ENCODE measurements around the gene SLC25A51.

DNA sequence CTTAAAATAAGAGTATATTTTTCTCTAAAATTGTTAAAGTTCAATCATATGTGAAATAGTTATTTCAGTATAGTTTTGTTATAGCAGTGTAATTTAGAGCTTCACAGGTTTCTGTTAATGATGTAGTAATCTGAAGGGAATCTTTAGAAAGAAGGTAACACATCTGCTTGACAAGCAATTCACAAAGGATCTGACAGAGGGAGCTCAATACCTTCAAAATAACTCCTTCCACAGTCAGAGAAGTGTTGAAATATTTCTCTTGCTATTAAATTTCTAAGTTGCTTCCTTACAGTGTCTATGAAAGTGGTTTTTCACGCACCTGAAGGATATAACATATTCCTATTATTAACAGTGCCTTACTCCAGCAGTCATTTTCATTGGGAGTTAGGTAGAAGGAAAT, 44.9 kb downstream of the SLC25A51 start:
- TF ChIP-seq, protein P1, sequence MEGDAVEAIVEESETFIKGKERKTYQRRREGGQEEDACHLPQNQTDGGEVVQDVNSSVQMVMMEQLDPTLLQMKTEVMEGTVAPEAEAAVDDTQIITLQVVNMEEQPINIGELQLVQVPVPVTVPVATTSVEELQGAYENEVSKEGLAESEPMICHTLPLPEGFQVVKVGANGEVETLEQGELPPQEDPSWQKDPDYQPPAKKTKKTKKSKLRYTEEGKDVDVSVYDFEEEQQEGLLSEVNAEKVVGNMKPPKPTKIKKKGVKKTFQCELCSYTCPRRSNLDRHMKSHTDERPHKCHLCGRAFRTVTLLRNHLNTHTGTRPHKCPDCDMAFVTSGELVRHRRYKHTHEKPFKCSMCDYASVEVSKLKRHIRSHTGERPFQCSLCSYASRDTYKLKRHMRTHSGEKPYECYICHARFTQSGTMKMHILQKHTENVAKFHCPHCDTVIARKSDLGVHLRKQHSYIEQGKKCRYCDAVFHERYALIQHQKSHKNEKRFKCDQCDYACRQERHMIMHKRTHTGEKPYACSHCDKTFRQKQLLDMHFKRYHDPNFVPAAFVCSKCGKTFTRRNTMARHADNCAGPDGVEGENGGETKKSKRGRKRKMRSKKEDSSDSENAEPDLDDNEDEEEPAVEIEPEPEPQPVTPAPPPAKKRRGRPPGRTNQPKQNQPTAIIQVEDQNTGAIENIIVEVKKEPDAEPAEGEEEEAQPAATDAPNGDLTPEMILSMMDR (IDR thresholded peaks at IDR 0.05), result no peak
- TF ChIP-seq POLR2A (IDR thresholded peaks at IDR 0.05), result no peak
- no peak for TF ChIP-seq POLR2AphosphoS5 (IDR thresholded peaks at IDR 0.05)

Measured in breast epithelium (tissue), 3 donors.